ENCODE data around the gene SMCO2.

Gene SMCO2

GRCh38 chr12:27500546-27500945, 54.0 kb downstream of the SMCO2 start:
- no peak for DNase-seq

GRCh38 chr12:27502021-27502435, 55.5 kb downstream of the SMCO2 start:
- ATAC-seq: peak; percentile 53
- peak overlapping the region; percentile 73 for H3K27ac Mint-ChIP-seq

More at GRCh38 chr12:27500546-27500945, 54.0 kb downstream of the SMCO2 start:
- Mint-ChIP-seq H3K4me1 (peaks cover 34% of the 10 kb centered on the region), H3K9me3 (peaks cover 4% of the 10 kb centered on the region), H3K27me3 (peaks cover 27% of the 10 kb centered on the region), H3K4me3 (no peak overlapping the region), H3K27ac (no peak overlapping the region), H3K36me3 (ENCODE audit: low read depth) (no peaks in the 10 kb centered on the region)
- no peak for ATAC-seq

GRCh38 chr12:27504507-27504906, 58.0 kb downstream of the SMCO2 start:
- Mint-ChIP-seq H3K4me1 (peaks cover 14% of the 10 kb centered on the region), H3K4me3 (no peak overlapping the region), H3K36me3 (ENCODE audit: low read depth) (no peaks in the 10 kb centered on the region), H3K27me3 (peaks cover 17% of the 10 kb centered on the region), H3K9me3 (peaks cover 9% of the 10 kb centered on the region), H3K27ac (no peak overlapping the region)
- ATAC-seq: no peak
- DNase-seq: no peak

More at GRCh38 chr12:27502021-27502435, 55.5 kb downstream of the SMCO2 start:
- Mint-ChIP-seq H3K9me3 (peaks cover 9% of the 10 kb centered on the region), H3K4me3 (peak overlapping the region; percentile 19), H3K4me1 (peaks cover 34% of the 10 kb centered on the region), H3K36me3 (ENCODE audit: low read depth) (no peaks in the 10 kb centered on the region), H3K27me3 (peaks cover 28% of the 10 kb centered on the region)
- no peak for DNase-seq

- H3K27ac Mint-ChIP-seq: no peak overlapping the region
- H3K27me3 Mint-ChIP-seq: peaks cover 14% of the 10 kb centered on the region
- peaks cover 9% of the 10 kb centered on the region for H3K9me3 Mint-ChIP-seq
- ATAC-seq: no peak
- H3K36me3 Mint-ChIP-seq (ENCODE audit: low read depth): no peaks in the 10 kb centered on the region
- no peak for DNase-seq
- no peak overlapping the region for H3K4me3 Mint-ChIP-seq
- peaks cover 14% of the 10 kb centered on the region for H3K4me1 Mint-ChIP-seq
Measured at GRCh38 chr12:27505109-27505508, 58.6 kb downstream of the SMCO2 start.

GRCh38 chr12:27505761-27506160, 59.2 kb downstream of the SMCO2 start:
- peaks cover 11% of the 10 kb centered on the region for H3K27me3 Mint-ChIP-seq
- no peak overlapping the region for H3K4me3 Mint-ChIP-seq
- no peak for ATAC-seq
- H3K36me3 Mint-ChIP-seq (ENCODE audit: low read depth): no peaks in the 10 kb centered on the region
- H3K27ac Mint-ChIP-seq: no peak overlapping the region
- DNase-seq: no peak
- peaks cover 9% of the 10 kb centered on the region for H3K9me3 Mint-ChIP-seq
- peaks cover 14% of the 10 kb centered on the region for H3K4me1 Mint-ChIP-seq

- Mint-ChIP-seq H3K4me3 (no peak overlapping the region), H3K27ac (no peak overlapping the region), H3K36me3 (ENCODE audit: low read depth) (no peaks in the 10 kb centered on the region), H3K9me3 (peaks cover 9% of the 10 kb centered on the region), H3K4me1 (peaks cover 11% of the 10 kb centered on the region), H3K27me3 (peaks cover 11% of the 10 kb centered on the region)
- no peak for DNase-seq
- no peak for ATAC-seq
Measured at GRCh38 chr12:27506645-27507189, 60.2 kb downstream of the SMCO2 start.

- no peak overlapping the region for H3K27ac Mint-ChIP-seq
- DNase-seq: no peak
- H3K27me3 Mint-ChIP-seq: peaks cover 9% of the 10 kb centered on the region
- no peaks in the 10 kb centered on the region for H3K36me3 Mint-ChIP-seq (ENCODE audit: low read depth)
- H3K4me1 Mint-ChIP-seq: no peaks in the 10 kb centered on the region
- ATAC-seq: no peak
- peaks cover 5% of the 10 kb centered on the region for H3K9me3 Mint-ChIP-seq
- H3K4me3 Mint-ChIP-seq: no peak overlapping the region
Measured at GRCh38 chr12:27508736-27509431, 62.3 kb downstream of the SMCO2 start.

GRCh38 chr12:27511031-27511722, 64.6 kb downstream of the SMCO2 start:
- no peaks in the 10 kb centered on the region for H3K4me1 Mint-ChIP-seq
- no peak for ATAC-seq
- H3K9me3 Mint-ChIP-seq: peaks cover 5% of the 10 kb centered on the region
- H3K27me3 Mint-ChIP-seq: peaks cover 9% of the 10 kb centered on the region
- H3K27ac Mint-ChIP-seq: no peak overlapping the region
- H3K36me3 Mint-ChIP-seq (ENCODE audit: low read depth): no peaks in the 10 kb centered on the region
- H3K4me3 Mint-ChIP-seq: no peak overlapping the region
- no peak for DNase-seq

- H3K27me3 Mint-ChIP-seq: peaks cover 8% of the 10 kb centered on the region
- no peaks in the 10 kb centered on the region for H3K4me1 Mint-ChIP-seq
- ATAC-seq: no peak
- no peak overlapping the region for H3K4me3 Mint-ChIP-seq
- DNase-seq: no peak
- peaks cover 2% of the 10 kb centered on the region for H3K9me3 Mint-ChIP-seq
- no peak overlapping the region for H3K27ac Mint-ChIP-seq
- no peaks in the 10 kb centered on the region for H3K36me3 Mint-ChIP-seq (ENCODE audit: low read depth)
Measured at GRCh38 chr12:27511723-27512045, 65.1 kb downstream of the SMCO2 start.

GRCh38 chr12:27513155-27513824, 66.8 kb downstream of the SMCO2 start:
- no peak for DNase-seq
- no peak for ATAC-seq
- no peaks in the 10 kb centered on the region for H3K4me1 Mint-ChIP-seq

GRCh38 chr12:27515671-27516070, 69.1 kb downstream of the SMCO2 start:
- Mint-ChIP-seq H3K36me3 (ENCODE audit: low read depth) (no peaks in the 10 kb centered on the region), H3K4me3 (no peak overlapping the region), H3K9me3 (no peaks in the 10 kb centered on the region), H3K27me3 (peaks cover 24% of the 10 kb centered on the region), H3K27ac (no peak overlapping the region), H3K4me1 (no peaks in the 10 kb centered on the region)
- DNase-seq (no peak), ATAC-seq (no peak)

More at GRCh38 chr12:27513155-27513824, 66.8 kb downstream of the SMCO2 start:
- Mint-ChIP-seq H3K36me3 (ENCODE audit: low read depth) (no peaks in the 10 kb centered on the region), H3K27ac (no peak overlapping the region), H3K27me3 (peaks cover 10% of the 10 kb centered on the region), H3K9me3 (no peaks in the 10 kb centered on the region), H3K4me3 (no peak overlapping the region)

- Mint-ChIP-seq H3K27ac (no peak overlapping the region), H3K36me3 (ENCODE audit: low read depth) (no peaks in the 10 kb centered on the region), H3K4me1 (no peaks in the 10 kb centered on the region), H3K27me3 (peaks cover 24% of the 10 kb centered on the region), H3K4me3 (no peak overlapping the region), H3K9me3 (no peaks in the 10 kb centered on the region)
- ATAC-seq (no peak), DNase-seq (no peak)
Measured at GRCh38 chr12:27516625-27517024, 70.1 kb downstream of the SMCO2 start.

GRCh38 chr12:27517546-27517945, 71.0 kb downstream of the SMCO2 start:
- H3K4me3 Mint-ChIP-seq: no peak overlapping the region
- no peak for DNase-seq
- H3K4me1 Mint-ChIP-seq: peaks cover 5% of the 10 kb centered on the region
- no peaks in the 10 kb centered on the region for H3K9me3 Mint-ChIP-seq
- H3K27ac Mint-ChIP-seq: no peak overlapping the region
- H3K27me3 Mint-ChIP-seq: peaks cover 28% of the 10 kb centered on the region
- no peaks in the 10 kb centered on the region for H3K36me3 Mint-ChIP-seq (ENCODE audit: low read depth)
- no peak for ATAC-seq

GRCh38 chr12:27517961-27518665, 71.6 kb downstream of the SMCO2 start:
- ATAC-seq: no peak

More at GRCh38 chr12:27517961-27518665, 71.6 kb downstream of the SMCO2 start:
- Mint-ChIP-seq H3K4me3 (no peak overlapping the region), H3K36me3 (ENCODE audit: low read depth) (no peaks in the 10 kb centered on the region), H3K27me3 (peaks cover 28% of the 10 kb centered on the region), H3K27ac (no peak overlapping the region), H3K4me1 (peaks cover 10% of the 10 kb centered on the region), H3K9me3 (no peaks in the 10 kb centered on the region)
- no peak for DNase-seq
